ENCODE measurements around the gene IGF2.

IGF2 gene

GRCh38 chr11:2169626-2170570 lies 30.7 kb upstream of the IGF2 start:
- DNase-seq: no peak

- no peak for DNase-seq
Measured at GRCh38 chr11:2169005-2169378, 29.8 kb upstream of the IGF2 start.

- no peak for DNase-seq
Measured at GRCh38 chr11:2168286-2169004, 29.3 kb upstream of the IGF2 start.

- no peak for DNase-seq
Measured at GRCh38 chr11:2167141-2168045, 28.2 kb upstream of the IGF2 start.

- peak; percentile 36 for DNase-seq
Measured at GRCh38 chr11:2166091-2166851, 27.1 kb upstream of the IGF2 start.

- no peak for DNase-seq
Measured at GRCh38 chr11:2165571-2165970, 26.4 kb upstream of the IGF2 start.

- no peak for DNase-seq
Measured at GRCh38 chr11:2164861-2165555, 25.8 kb upstream of the IGF2 start.

- no peak for DNase-seq
Measured at GRCh38 chr11:2164081-2164480, 24.9 kb upstream of the IGF2 start.

- DNase-seq: no peak
Measured at GRCh38 chr11:2163428-2163978, 24.3 kb upstream of the IGF2 start.

GRCh38 chr11:2160736-2161259 lies 21.6 kb upstream of the IGF2 start, which contains the start of gene INS:
TSS of gene INS (minus strand) at chr11:2161209. CDS start at chr11:2160971, 238 bp downstream.
- DNase-seq: no peak

- no peak for DNase-seq
Measured at GRCh38 chr11:2159536-2160413, 20.6 kb upstream of the IGF2 start.

- no peak for DNase-seq
Measured at GRCh38 chr11:2158966-2159365, 19.8 kb upstream of the IGF2 start.

- DNase-seq: no peak
Measured at GRCh38 chr11:2158296-2158737, 19.1 kb upstream of the IGF2 start.

GRCh38 chr11:2157294-2158040 lies 18.3 kb upstream of the IGF2 start:
- no peak for DNase-seq

- DNase-seq: peak; percentile 70
Measured at GRCh38 chr11:2156416-2157182, 17.4 kb upstream of the IGF2 start.

GRCh38 chr11:2155511-2155910 lies 16.3 kb upstream of the IGF2 start:
- DNase-seq: no peak

- DNase-seq: no peak
Measured at GRCh38 chr11:2154889-2155288, 15.7 kb upstream of the IGF2 start.

- no peak for DNase-seq
Measured at GRCh38 chr11:2154195-2154585, 15.0 kb upstream of the IGF2 start.
